Glutamatergic neuron (in vitro differentiated cells): ENCODE measurements around the gene C19orf33. TPM values are rescaled to one million over a fixed set of nuclear protein-coding genes. Genes with fewer than 3 reads are reported as not detected.

ENCODE experiments used
- DNase-seq: peaks from one replicate; pipeline ENCODE4 v3.0.0; 2022
- H3K27ac Mint-ChIP-seq: one replicate; pipeline ENCODE4 v1.8.0; 2020; ENCODE audit warnings: mild to moderate bottlenecking, mixed read lengths, inconsistent platforms; ENCODE audit not compliant: unreplicated experiment
- H3K27me3 Mint-ChIP-seq: one replicate; pipeline ENCODE4 v1.8.0; 2020; ENCODE audit warnings: mild to moderate bottlenecking, moderate library complexity, mixed read lengths, inconsistent platforms; ENCODE audit not compliant: unreplicated experiment
- H3K36me3 Mint-ChIP-seq: one replicate; pipeline ENCODE4 v1.8.0; 2020; ENCODE audit warnings: mild to moderate bottlenecking, mixed read lengths, inconsistent platforms; ENCODE audit not compliant: unreplicated experiment
- H3K4me1 Mint-ChIP-seq: one replicate; pipeline ENCODE4 v1.8.0; 2020; ENCODE audit warnings: mild to moderate bottlenecking, low read depth, mixed read lengths, inconsistent platforms; ENCODE audit not compliant: unreplicated experiment
- H3K4me3 Mint-ChIP-seq: one replicate; pipeline ENCODE4 v1.8.0; 2020; ENCODE audit warnings: mild to moderate bottlenecking, mixed read lengths, inconsistent platforms; ENCODE audit not compliant: unreplicated experiment
- H3K9me3 Mint-ChIP-seq: one replicate; pipeline ENCODE4 v1.8.0; 2020; ENCODE audit warnings: mild to moderate bottlenecking, moderate library complexity, mixed read lengths, inconsistent platforms; ENCODE audit not compliant: unreplicated experiment
- CTCF ChIP-seq: fragments of 200-600 bp; sonication (generic); IDR thresholded peaks from one replicate; pipeline ENCODE4 v1.5.0; 2021; ENCODE audit not compliant: partially characterized antibody, unreplicated experiment
- total RNA-seq: library from RNA; stranded (reverse); fragmentation: NEBNext Ultra II Directional; extraction: Animal tissue kit (Norgen Biotek cat#: 25700); gene quantifications from one replicate; pipeline ENCODE4 v1.2.1, GENCODE V29; 2021; ENCODE audit not compliant: unreplicated experiment

C19orf33 gene
- total RNA-seq, 1 donor from 2014 or later: 1.1 TPM

- no peak overlapping the region for H3K27ac Mint-ChIP-seq
- TF ChIP-seq CTCF: no peak
- DNase-seq: no peak
- no peaks in the 10 kb centered on the region for H3K4me1 Mint-ChIP-seq
- peaks cover 5% of the 10 kb centered on the region for H3K27me3 Mint-ChIP-seq
- no peak overlapping the region for H3K4me3 Mint-ChIP-seq
- peaks cover 9% of the 10 kb centered on the region for H3K36me3 Mint-ChIP-seq
- H3K9me3 Mint-ChIP-seq: peaks cover 6% of the 10 kb centered on the region
Measured at GRCh38 chr19:38326591-38326990, 22.5 kb downstream of the C19orf33 start.

GRCh38 chr19:38329651-38330050 is 25.6 kb downstream of the C19orf33 start:
- Mint-ChIP-seq H3K4me1 (no peaks in the 10 kb centered on the region), H3K27me3 (peaks cover 5% of the 10 kb centered on the region), H3K4me3 (no peak overlapping the region), H3K36me3 (peaks cover 5% of the 10 kb centered on the region), H3K9me3 (peaks cover 3% of the 10 kb centered on the region), H3K27ac (no peak overlapping the region)
- no peak for DNase-seq
- TF ChIP-seq CTCF: no peak

- TF ChIP-seq CTCF: no peak
- DNase-seq: no peak
- Mint-ChIP-seq H3K36me3 (peaks cover 5% of the 10 kb centered on the region), H3K9me3 (peaks cover 7% of the 10 kb centered on the region), H3K27ac (no peak overlapping the region), H3K4me1 (no peaks in the 10 kb centered on the region), H3K27me3 (peaks cover 3% of the 10 kb centered on the region), H3K4me3 (no peak overlapping the region)
Measured at GRCh38 chr19:38331728-38332127, 27.7 kb downstream of the C19orf33 start.

GRCh38 chr19:38333245-38333644 is 29.2 kb downstream of the C19orf33 start:
- DNase-seq: no peak
- H3K9me3 Mint-ChIP-seq: peaks cover 5% of the 10 kb centered on the region
- peaks cover 4% of the 10 kb centered on the region for H3K4me1 Mint-ChIP-seq
- H3K36me3 Mint-ChIP-seq: no peaks in the 10 kb centered on the region
- peaks cover 3% of the 10 kb centered on the region for H3K27me3 Mint-ChIP-seq
- H3K4me3 Mint-ChIP-seq: no peak overlapping the region
- no peak overlapping the region for H3K27ac Mint-ChIP-seq
- no peak for TF ChIP-seq CTCF

GRCh38 chr19:38335949-38336637 is 32.0 kb downstream of the C19orf33 start:
- no peak for TF ChIP-seq CTCF
- peak; percentile 94 for DNase-seq
- peaks cover 12% of the 10 kb centered on the region for H3K4me1 Mint-ChIP-seq
- peaks cover 6% of the 10 kb centered on the region for H3K27me3 Mint-ChIP-seq
- peak overlapping the region; percentile 90 for H3K27ac Mint-ChIP-seq
- peaks cover 4% of the 10 kb centered on the region for H3K36me3 Mint-ChIP-seq
- peaks cover 11% of the 10 kb centered on the region for H3K9me3 Mint-ChIP-seq
- peak overlapping the region; percentile 89 for H3K4me3 Mint-ChIP-seq
